ENCODE results near the gene NR0B2.
"Not testable (repeated sequence)": the region's sequence is repeated elsewhere in the genome, so short reads cannot be mapped to it uniquely, and the experiment has no call there.

Gene NR0B2

GRCh38 chr1:26913754-26914619 is at the start of gene NR0B2:
TSS of gene NR0B2 (minus strand) at chr1:26913975. CDS start at chr1:26913940, 35 bp downstream.
- no peak for DNase-seq (ENCODE audit: low read depth in 2 of 2)

GRCh38 chr1:26961826-26962225 is 48.1 kb upstream of the NR0B2 start:
- DNase-seq (ENCODE audit: low read depth in 2 of 2) = no peak

- DNase-seq (ENCODE audit: low read depth in 2 of 2) = no peak
Measured at GRCh38 chr1:26960625-26960966, 46.8 kb upstream of the NR0B2 start.

GRCh38 chr1:26959722-26960624 is 46.2 kb upstream of the NR0B2 start, which contains the start of gene KDF1:
TSS of gene KDF1 (minus strand) at chr1:26960468. CDS start at chr1:26952380, 8,088 bp downstream.
- peak; percentile 8 to 23 for DNase-seq (ENCODE audit: low read depth in 2 of 2)

- no peak for DNase-seq (ENCODE audit: low read depth in 2 of 2)
Measured at GRCh38 chr1:26959270-26959669, 45.5 kb upstream of the NR0B2 start.

GRCh38 chr1:26957306-26957705 is 43.5 kb upstream of the NR0B2 start:
- DNase-seq (ENCODE audit: low read depth in 2 of 2) = no peak

- no peak for DNase-seq (ENCODE audit: low read depth in 2 of 2)
Measured at GRCh38 chr1:26956321-26956720, 42.5 kb upstream of the NR0B2 start.

GRCh38 chr1:26953374-26953773 is 39.6 kb upstream of the NR0B2 start:
- DNase-seq (ENCODE audit: low read depth in 2 of 2) = no peak

GRCh38 chr1:26951821-26952497 is 38.2 kb upstream of the NR0B2 start:
- no peak for DNase-seq (ENCODE audit: low read depth in 2 of 2)

- DNase-seq (ENCODE audit: low read depth in 2 of 2) = no peak
Measured at GRCh38 chr1:26951216-26951615, 37.4 kb upstream of the NR0B2 start.

- DNase-seq (ENCODE audit: low read depth in 2 of 2) = no peak
Measured at GRCh38 chr1:26950602-26951001, 36.8 kb upstream of the NR0B2 start.

- no peak for DNase-seq (ENCODE audit: low read depth in 2 of 2)
Measured at GRCh38 chr1:26949926-26950319, 36.1 kb upstream of the NR0B2 start.

- DNase-seq (ENCODE audit: low read depth in 2 of 2) = no peak
Measured at GRCh38 chr1:26949266-26949925, 35.6 kb upstream of the NR0B2 start.

- not testable (repeated sequence) for DNase-seq (ENCODE audit: low read depth in 2 of 2)
Measured at GRCh38 chr1:26948725-26949057, 34.9 kb upstream of the NR0B2 start.

GRCh38 chr1:26946270-26946669 is 32.5 kb upstream of the NR0B2 start:
- no peak for DNase-seq (ENCODE audit: low read depth in 2 of 2)

GRCh38 chr1:26945728-26946127 is 32.0 kb upstream of the NR0B2 start:
- no peak for DNase-seq (ENCODE audit: low read depth in 2 of 2)

GRCh38 chr1:26945138-26945537 is 31.4 kb upstream of the NR0B2 start:
- no peak for DNase-seq (ENCODE audit: low read depth in 2 of 2)

- no peak for DNase-seq (ENCODE audit: low read depth in 2 of 2)
Measured at GRCh38 chr1:26942656-26943055, 28.9 kb upstream of the NR0B2 start.

- no peak for DNase-seq (ENCODE audit: low read depth in 2 of 2)
Measured at GRCh38 chr1:26941311-26941710, 27.5 kb upstream of the NR0B2 start.

- DNase-seq (ENCODE audit: low read depth in 2 of 2) = no peak
Measured at GRCh38 chr1:26938659-26939025, 24.9 kb upstream of the NR0B2 start.

GRCh38 chr1:26938004-26938658 is 24.4 kb upstream of the NR0B2 start:
- DNase-seq (ENCODE audit: low read depth in 2 of 2) = no peak
